ENCODE results near the gene ADAMTS4. TPM values are rescaled to one million over a fixed set of nuclear protein-coding genes. Genes with fewer than 3 reads are reported as not detected.

The ADAMTS4 gene
- total and polyA plus RNA-seq, 2 donors (not counting 3 experiments of a cell fraction or from before 2014, with no cell fraction given) = 2.5 to 13.6 TPM

GRCh38 chr1:161241682-161242081 is 42.8 kb upstream of the ADAMTS4 start:
- CTCF ChIA-PET = no interaction called here

GRCh38 chr1:161238039-161238473 is 39.2 kb upstream of the ADAMTS4 start, which contains the start of gene NR1I3:
TSS of gene NR1I3 (minus strand) at chr1:161238203. CDS start at chr1:161236565, 1,638 bp downstream.
- no peak for TF ChIP-seq MAX (IDR thresholded peaks at IDR 0.05; ENCODE audit: insufficient read depth, insufficient read length)
- no peak for TF ChIP-seq GATA2 (IDR thresholded peaks at IDR 0.05; ENCODE audit: insufficient read depth, insufficient read length, low read depth, low read length)
- no peak for TF ChIP-seq EZH2 (IDR thresholded peaks at IDR 0.05; ENCODE audit: borderline replicate concordance, low read depth, low read length, severe bottlenecking)
- no peak for TF ChIP-seq POLR2A (IDR thresholded peaks at IDR 0.05; ENCODE audit: low read depth, low read length)
- no peak for TF ChIP-seq POLR2AphosphoS5 (IDR thresholded peaks at IDR 0.05; ENCODE audit: insufficient read depth, low read depth, low read length)
- TF ChIP-seq MYC (IDR thresholded peaks at IDR 0.05; ENCODE audit: low read depth, low read length) = no peak
- TF ChIP-seq CTCF (IDR thresholded peaks at IDR 0.05; ENCODE audit: extremely low read depth in 1 of 2, insufficient read depth in 1 of 2, low read depth in 1 of 2, low read length in 2 of 2) = no peak
- no peak for TF ChIP-seq JUN (IDR thresholded peaks at IDR 0.05; ENCODE audit: borderline replicate concordance, insufficient read depth, insufficient read length, low read depth)
- TF ChIP-seq FOS (IDR thresholded peaks at IDR 0.05; ENCODE audit: borderline replicate concordance, insufficient read depth, low read length) = no peak
- Histone ChIP-seq H2AFZ (ENCODE audit: low read depth, low read length) (no peak within 1 kb of the TSS), H3K36me3 (ENCODE audit: control insufficient read depth in 2 of 2, extremely low read depth in 1 of 2, insufficient read depth in 2 of 2, low read length in 2 of 2) (no peaks in the 10 kb centered on the region), H3K4me2 (ENCODE audit: insufficient read depth, low read length) (no peak within 1 kb of the TSS), H3K4me3 (replicated peaks in 1 of 3; ENCODE audit: insufficient read depth in 1 of 3, low read depth in 1 of 3, low read length in 3 of 3) (no peak within 1 kb of the TSS), H3K79me2 (ENCODE audit: control insufficient read depth, insufficient read depth, low read length) (no peaks in the 10 kb centered on the region), H3K9me1 (replicated peaks; ENCODE audit: control insufficient read depth, extremely low read depth, insufficient read depth, low read length) (no peaks in the 10 kb centered on the region), H4K20me1 (replicated peaks; ENCODE audit: control insufficient read depth, extremely low read depth, insufficient read depth, low read length) (no peaks in the 10 kb centered on the region), H3K9me3 (replicated peaks; ENCODE audit: control insufficient read depth, insufficient read depth, low read length) (no peaks in the 10 kb centered on the region), H3K9ac (replicated peaks; ENCODE audit: extremely low read depth, insufficient read depth, low read length) (no peak within 1 kb of the TSS), H3K27ac (ENCODE audit: insufficient read depth, low read depth, low read length) (no peak within 1 kb of the TSS), H3K27me3 (ENCODE audit: control insufficient read depth in 2 of 2, insufficient read depth in 2 of 2, low read length in 2 of 2) (peaks cover 3 to 6% of the 10 kb centered on the region in 2 experiments), H3K4me1 (ENCODE audit: control insufficient read depth, extremely low read depth, insufficient read depth, low read length) (no peaks in the 10 kb centered on the region)
- peak; percentile 93 for FAIRE-seq
- dilution Hi-C loops (cut with MboI; ENCODE audit: extremely low pct_ligation_motif_present, low sequenced_read_pairs) = no loop called here
- POLR2A ChIA-PET = no interaction called here
- CTCF ChIA-PET = interaction anchor here (0.6 to 1.8 kb wide), 4 partner anchors 11 to 144 kb away, joined by 3 to 12 read pairs (median 6); partner anchors contain the start of gene TOMM40L
- BruUV-seq (replicated peaks) = no TSS peak
- DNase-seq (ENCODE audit: low read depth, low spot score) = no peak
- intact Hi-C loops (cut with micrococcal nuclease) = no loop called here

More at GRCh38 chr1:161241682-161242081, 42.8 kb upstream of the ADAMTS4 start:
- H3K4me2 ChIP-seq (ENCODE audit: insufficient read depth, low read length) = no peak overlapping the region
- no peak overlapping the region for H3K9ac ChIP-seq (replicated peaks; ENCODE audit: extremely low read depth, insufficient read depth, low read length)
- H3K4me1 ChIP-seq (ENCODE audit: control insufficient read depth, extremely low read depth, insufficient read depth, low read length) = no peaks in the 10 kb centered on the region
- H3K79me2 ChIP-seq (ENCODE audit: control insufficient read depth, insufficient read depth, low read length) = no peaks in the 10 kb centered on the region
- no peak overlapping the region for H3K27ac ChIP-seq (ENCODE audit: insufficient read depth, low read depth, low read length)
- H3K9me3 ChIP-seq (replicated peaks; ENCODE audit: control insufficient read depth, insufficient read depth, low read length) = no peaks in the 10 kb centered on the region
- peaks cover 1 to 3% of the 10 kb centered on the region in 2 experiments for H3K27me3 ChIP-seq (ENCODE audit: control insufficient read depth in 2 of 2, insufficient read depth in 2 of 2, low read length in 2 of 2)
- no peak overlapping the region for H3K4me3 ChIP-seq (replicated peaks in 1 of 3; ENCODE audit: insufficient read depth in 1 of 3, low read depth in 1 of 3, low read length in 3 of 3)
- H4K20me1 ChIP-seq (replicated peaks; ENCODE audit: control insufficient read depth, extremely low read depth, insufficient read depth, low read length) = no peaks in the 10 kb centered on the region
- no peaks in the 10 kb centered on the region for H3K9me1 ChIP-seq (replicated peaks; ENCODE audit: control insufficient read depth, extremely low read depth, insufficient read depth, low read length)
- intact Hi-C loops (cut with micrococcal nuclease) = no loop called here
- dilution Hi-C loops (cut with MboI; ENCODE audit: extremely low pct_ligation_motif_present, low sequenced_read_pairs) = no loop called here
- no peaks in the 10 kb centered on the region for H3K36me3 ChIP-seq (ENCODE audit: control insufficient read depth in 2 of 2, extremely low read depth in 1 of 2, insufficient read depth in 2 of 2, low read length in 2 of 2)
- no peak for DNase-seq (ENCODE audit: low read depth, low spot score)
- H2AFZ ChIP-seq (ENCODE audit: low read depth, low read length) = no peak overlapping the region
- no peak for TF ChIP-seq CTCF (IDR thresholded peaks at IDR 0.05; ENCODE audit: extremely low read depth in 1 of 2, insufficient read depth in 1 of 2, low read depth in 1 of 2, low read length in 2 of 2)
- BruUV-seq (replicated peaks) = no TSS peak
- no peak for FAIRE-seq
- POLR2A ChIA-PET = no interaction called here

Data from endothelial cell of umbilical vein (primary cell).